NCI-H460 (cell line): ENCODE data around the gene MTSS2. TPM values are rescaled to one million over a fixed set of nuclear protein-coding genes. Genes with fewer than 3 reads are reported as not detected.

Experiments
- DNase-seq: peaks from one replicate; pipeline ENCODE4 v3.0.0-alpha.2; 2016; ENCODE audit warnings: low read depth; ENCODE audit errors: extremely low read depth
- total RNA-seq: library from RNA; depleted of rRNA; stranded (reverse); fragments of >200 nt; shearing (Covaris generic); gene quantifications from 2 replicates; pipeline ENCODE4 v1.2.3, GENCODE V29; 2014

The MTSS2 gene
- total RNA-seq, 1 experiment from 2014 or later: 9.2 TPM

- DNase-seq: no peak
Observed at GRCh38 chr16:70715055-70715858, 29.4 kb upstream of the MTSS2 start.

DNA sequence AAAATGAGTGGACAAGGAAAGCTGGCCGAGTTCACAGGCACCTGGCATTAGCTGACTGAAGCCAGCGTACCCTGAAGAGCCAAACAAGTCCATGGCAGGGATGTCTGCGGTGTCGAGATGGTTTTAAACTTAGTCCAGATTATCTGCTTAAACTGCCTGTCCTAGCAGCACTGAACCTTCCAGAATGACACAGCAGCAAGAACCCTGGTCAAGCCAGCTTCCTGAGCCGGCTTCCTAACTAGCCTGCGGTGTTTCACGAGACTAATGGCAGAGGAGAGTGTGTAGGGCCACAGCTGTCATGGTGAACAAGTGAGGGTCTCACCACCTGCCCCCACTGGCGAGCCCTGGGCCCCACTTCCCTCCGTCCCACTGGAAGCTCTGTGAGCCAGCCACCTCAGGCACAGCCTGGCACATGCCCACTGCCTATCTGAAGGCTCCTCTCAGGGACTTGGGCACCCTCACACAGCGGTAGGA is 28.8 kb upstream of the MTSS2 start:
- no peak for DNase-seq

DNA sequence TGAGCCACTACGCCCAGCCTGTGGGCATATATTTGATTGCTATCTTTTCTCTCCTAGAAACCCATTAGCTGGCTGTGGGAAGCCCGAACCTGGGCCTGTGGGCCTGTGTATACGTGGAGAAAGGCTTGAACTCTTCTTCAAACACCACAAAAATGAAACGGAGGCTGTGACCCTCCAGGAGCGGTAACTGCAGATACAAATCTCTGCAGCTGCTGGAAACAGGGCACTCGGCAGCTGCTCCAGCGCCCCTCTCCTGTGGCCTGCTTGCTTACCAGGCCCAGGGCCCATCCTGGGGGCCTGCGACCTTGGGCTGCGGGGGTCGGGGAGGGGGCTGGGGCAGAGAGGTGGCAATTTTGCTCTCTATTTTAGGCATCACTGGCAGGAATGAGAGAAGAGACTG is 28.0 kb upstream of the MTSS2 start:
- no peak for DNase-seq

- no peak for DNase-seq
Observed at GRCh38 chr16:70713342-70713741, 27.5 kb upstream of the MTSS2 start.

- no peak for DNase-seq
Observed at GRCh38 chr16:70712942-70713341, 27.1 kb upstream of the MTSS2 start.

DNA sequence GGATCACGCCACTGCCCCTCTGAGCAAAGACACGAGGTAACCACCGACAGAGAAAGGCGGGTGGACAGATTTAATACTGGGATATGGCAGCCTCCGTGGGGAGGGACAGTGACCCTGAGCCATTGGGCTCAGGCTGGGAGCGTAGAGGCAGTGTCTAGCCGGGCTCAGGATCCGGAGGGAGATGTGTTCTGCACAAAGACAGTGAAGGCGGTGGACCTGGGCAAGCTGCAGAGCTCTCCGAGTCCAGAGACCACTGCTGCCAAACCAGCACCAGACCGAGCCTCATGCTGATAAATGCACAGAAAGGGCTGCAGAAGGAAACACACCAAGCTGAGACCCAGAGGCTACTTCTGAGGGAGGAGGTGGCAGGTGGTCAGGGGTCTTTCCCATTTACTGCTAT is 26.5 kb upstream of the MTSS2 start:
- no peak for DNase-seq

- no peak for DNase-seq
Observed at GRCh38 chr16:70711211-70712031, 25.6 kb upstream of the MTSS2 start.

- no peak for DNase-seq
Observed at GRCh38 chr16:70710422-70711210, 24.8 kb upstream of the MTSS2 start.

DNA sequence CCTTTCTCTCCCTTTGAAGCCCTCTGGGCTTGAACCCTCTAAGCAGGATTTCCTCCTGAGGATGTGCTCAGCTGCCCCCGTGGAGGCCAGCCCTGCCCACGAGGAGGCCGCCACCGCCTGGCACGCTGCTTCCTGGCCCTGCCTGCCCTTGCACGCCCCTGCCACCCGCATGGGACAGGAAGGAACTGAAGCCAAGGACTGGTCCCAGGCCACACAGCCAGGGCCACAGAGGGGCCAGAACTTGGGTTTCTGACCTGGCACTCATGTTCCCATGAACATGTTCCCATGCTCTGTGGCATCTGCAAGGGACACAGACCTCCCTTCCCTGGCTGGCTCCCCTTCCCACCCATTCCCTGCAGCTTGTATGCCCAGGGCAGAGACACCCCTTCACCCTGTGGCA is 24.1 kb upstream of the MTSS2 start:
- no peak for DNase-seq

- DNase-seq: no peak
Observed at GRCh38 chr16:70709457-70709856, 23.6 kb upstream of the MTSS2 start.

GRCh38 chr16:70708366-70709246 is 22.8 kb upstream of the MTSS2 start:
- DNase-seq: no peak

DNA sequence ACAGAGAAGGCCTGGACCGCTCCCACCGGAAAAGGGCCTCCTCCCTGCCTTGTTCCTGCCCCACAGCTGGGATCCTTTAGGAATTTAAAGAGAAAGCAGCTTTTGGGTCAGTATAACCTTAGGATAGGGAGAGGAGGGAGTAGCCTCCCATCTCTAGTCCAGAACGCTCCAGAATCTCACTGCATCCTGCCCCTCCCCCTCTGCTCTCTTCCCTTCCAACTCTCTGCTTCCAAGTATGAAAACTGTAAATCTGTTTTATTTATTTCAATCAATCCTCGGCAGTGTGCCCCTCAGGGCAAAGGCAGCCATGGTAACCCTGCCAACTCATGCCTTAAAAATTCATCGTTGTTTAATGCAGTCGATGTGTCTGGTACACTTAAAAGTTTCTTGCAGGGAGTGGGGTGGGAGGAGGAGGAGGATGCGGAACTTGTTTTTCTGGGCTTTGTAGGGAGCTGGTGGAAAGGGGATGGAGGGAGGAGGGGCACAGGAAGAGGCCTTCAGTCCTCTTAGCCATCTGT is 21.2 kb upstream of the MTSS2 start:
- no peak for DNase-seq

DNA sequence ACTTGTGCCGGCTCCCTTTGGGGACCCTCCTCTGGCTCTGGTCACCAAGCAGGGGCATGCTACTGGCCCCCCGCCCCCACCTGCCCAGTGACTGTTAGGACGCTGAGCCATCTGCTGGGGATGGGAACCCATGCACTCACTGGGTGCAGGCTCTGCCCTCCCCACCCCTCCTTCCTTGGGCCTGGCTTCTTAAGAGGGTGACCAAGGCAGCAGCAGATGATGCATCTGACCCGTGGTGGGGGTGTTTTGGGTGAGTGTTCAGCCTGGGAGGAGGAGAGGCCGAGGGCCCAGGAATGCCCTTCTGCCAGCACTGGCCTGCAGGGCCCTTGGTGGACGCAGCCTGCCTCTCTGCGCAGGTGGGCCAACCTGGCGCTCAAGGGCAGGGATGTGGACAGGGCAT is 19.2 kb upstream of the MTSS2 start:
- no peak for DNase-seq

- no peak for DNase-seq
Observed at GRCh38 chr16:70704586-70704985, 18.7 kb upstream of the MTSS2 start.

GRCh38 chr16:70703835-70704381 is 18.1 kb upstream of the MTSS2 start:
- DNase-seq: no peak

DNA sequence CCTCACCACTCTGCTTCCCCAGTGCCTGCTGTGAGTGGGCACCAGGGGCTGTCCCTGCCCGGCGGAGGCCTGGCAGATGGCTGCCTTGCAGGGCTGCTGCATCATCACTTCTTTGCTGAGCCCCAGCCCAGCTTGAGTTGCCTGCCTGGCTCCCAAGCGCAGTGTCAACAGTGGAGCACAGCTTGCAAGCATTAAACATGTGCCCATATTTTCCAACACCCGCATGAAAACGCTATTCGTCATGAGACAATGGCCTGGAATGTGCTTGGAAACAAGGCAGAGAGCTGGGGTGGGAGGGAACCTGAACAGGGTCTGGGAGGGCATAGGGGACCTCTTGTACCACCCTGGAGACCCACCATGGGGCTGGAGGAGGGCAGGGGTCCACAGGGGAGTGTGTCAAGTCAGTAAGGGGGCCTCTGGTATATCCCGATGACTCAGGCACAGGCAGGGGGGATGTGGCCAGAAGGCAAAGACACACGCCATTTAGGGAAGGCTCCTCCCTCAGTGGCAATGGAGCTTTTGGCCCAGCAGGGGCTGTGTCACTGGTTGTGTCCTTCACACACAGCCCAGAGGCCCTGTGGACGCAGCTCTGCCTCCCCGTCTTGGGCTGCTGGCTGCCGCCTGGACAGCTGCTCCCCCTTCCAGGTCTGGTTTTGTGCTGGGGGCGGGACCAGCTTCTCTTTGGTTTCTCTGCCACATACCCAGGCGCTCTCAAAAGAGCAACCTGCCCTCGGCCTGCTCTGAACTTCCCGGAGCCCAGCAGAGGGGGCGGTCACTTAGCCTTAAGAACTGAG is 17.4 kb upstream of the MTSS2 start:
- no peak for DNase-seq

- no peak for DNase-seq
Observed at GRCh38 chr16:70702624-70703023, 16.8 kb upstream of the MTSS2 start.

DNA sequence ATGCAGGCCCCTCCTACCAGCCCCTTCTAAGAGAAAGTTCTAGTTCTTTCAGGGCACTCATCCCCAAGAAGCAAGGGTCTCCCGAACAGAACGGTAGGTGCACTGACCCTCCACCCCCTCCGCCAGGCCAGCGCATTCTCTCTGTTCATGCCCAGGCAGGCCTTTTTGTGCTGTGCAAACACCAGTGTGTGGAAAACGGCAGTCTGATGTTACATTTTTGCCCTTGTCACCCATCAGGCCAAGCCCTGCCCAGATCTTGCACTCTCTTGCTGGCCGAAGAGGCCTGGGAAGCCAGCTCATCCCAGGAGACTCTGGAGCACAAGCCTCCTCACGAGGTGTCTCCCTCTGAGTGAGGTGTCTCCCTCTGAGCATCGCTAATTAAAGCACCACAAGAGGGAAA is 16.1 kb upstream of the MTSS2 start:
- peak; percentile 36 for DNase-seq

DNA sequence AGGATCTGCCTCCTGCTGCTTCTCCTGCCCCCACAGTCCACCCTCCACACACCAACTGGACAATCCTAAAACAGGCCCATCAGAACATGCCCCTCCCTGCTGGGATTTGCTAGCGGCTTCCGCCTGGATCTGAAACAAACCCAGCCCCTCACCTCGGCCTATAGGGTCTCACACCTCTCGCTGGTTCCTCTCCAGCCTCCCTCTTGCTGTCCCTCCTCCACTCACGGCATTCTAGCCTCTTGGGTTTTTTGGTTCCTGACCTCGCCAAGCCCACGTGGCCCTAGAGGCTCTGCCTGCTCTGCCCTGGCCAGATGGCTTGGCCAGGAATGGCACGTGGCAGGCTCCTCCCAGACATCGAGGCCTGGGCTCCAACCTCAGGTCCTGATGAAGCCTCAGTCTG is 15.7 kb upstream of the MTSS2 start:
- DNase-seq: no peak
